H1 (cell line): ENCODE data around the gene PLCL2. TPM values are rescaled to one million over a fixed set of nuclear protein-coding genes. Genes with fewer than 3 reads are reported as not detected.

Experiments used
- CTCF ChIA-PET: fragments of 300-600 bp; sonication (Branson Sonifier 250); formaldehyde crosslinking; loops from one replicate; lab custom pipeline; 2021; ENCODE audit not compliant: partially characterized antibody; lab: Charles Lee
- POLR2A ChIA-PET: fragments of 300-600 bp; sonication (Branson Sonifier 250); formaldehyde crosslinking; loops from one replicate; lab custom pipeline; 2021; ENCODE audit warnings: inconsistent platforms; ENCODE audit not compliant: partially characterized antibody; lab: Charles Lee
- DNase-seq, 2 experiments: peaks; one replicate each; pipeline versions ENCODE4 v3.0.0 to v3.0.0-alpha.2; 2010 to 2022; ENCODE audit warnings: low spot score in 2 of 2, low read depth in 1 of 2, mixed read lengths in 1 of 2
- FAIRE-seq: peaks from 2 replicates; lab custom pipeline; 2011; peaks lifted over from hg19 to GRCh38; lab: Jason Lieb, UNC
- H2AFZ ChIP-seq: 2 replicates; pipeline ENCODE4 v1.8.1; 2012; ENCODE audit warnings: low read length, inconsistent platforms
- H2AK5ac ChIP-seq: 2 replicates; pipeline ENCODE4 v1.6.1; 2013; ENCODE audit warnings: low read depth, low read length
- H2BK120ac ChIP-seq: replicated peaks from 2 replicates; pipeline ENCODE3; 2013; ENCODE audit warnings: low read depth, low read length, inconsistent platforms
- H2BK12ac ChIP-seq: 2 replicates; pipeline ENCODE4 v1.6.1; 2013; ENCODE audit warnings: low read depth, low read length
- H2BK15ac ChIP-seq: 2 replicates; pipeline ENCODE4 v1.6.1; 2013; ENCODE audit warnings: low read length
- H2BK20ac ChIP-seq: 2 replicates; pipeline ENCODE4 v1.6.1; 2013; ENCODE audit warnings: low read length
- H2BK5ac ChIP-seq: 2 replicates; pipeline ENCODE4 v1.6.1; 2013; ENCODE audit warnings: low read depth, low read length
- H3K14ac ChIP-seq: 2 replicates; pipeline ENCODE4 v1.6.1; 2013; ENCODE audit warnings: inconsistent platforms; ENCODE audit not compliant: insufficient read length
- H3K18ac ChIP-seq: 2 replicates; pipeline ENCODE4 v1.6.1; 2013; ENCODE audit warnings: low read length; ENCODE audit errors: extremely low read depth
- H3K23ac ChIP-seq: 2 replicates; pipeline ENCODE4 v1.6.1; 2013; ENCODE audit warnings: inconsistent platforms; ENCODE audit not compliant: insufficient read length
- H3K23me2 ChIP-seq: 2 replicates; pipeline ENCODE4 v1.6.1; 2013; ENCODE audit warnings: low read depth, low read length
- H3K27ac ChIP-seq: 2 replicates; pipeline ENCODE4 v1.6.1; 2011; ENCODE audit warnings: low read depth, low read length, inconsistent platforms
- H3K27me3 ChIP-seq, 4 experiments: replicated peaks in 1 of 4; 1 replicate in 1 of 4; 2 replicates in 3 of 4; pipeline versions ENCODE4 v1.6.1 to v1.8.1; 2011 to 2013; ENCODE audit warnings: low read length in 3 of 4, mild to moderate bottlenecking in 3 of 4, inconsistent platforms in 2 of 4, mixed read lengths in 2 of 4, moderate library complexity in 1 of 4; ENCODE audit not compliant: control insufficient read depth in 3 of 4, insufficient read depth in 3 of 4; ENCODE audit errors: extremely low read depth in 1 of 4
- H3K36me3 ChIP-seq, 4 experiments: 2 replicates each; pipeline versions ENCODE4 v1.6.1 to v1.8.1; 2011 to 2013; ENCODE audit warnings: mild to moderate bottlenecking in 4 of 4, low read length in 3 of 4, moderate library complexity in 2 of 4, control low read depth in 1 of 4, inconsistent platforms in 1 of 4; ENCODE audit not compliant: insufficient read depth in 4 of 4, control insufficient read depth in 2 of 4
- H3K4ac ChIP-seq: replicated peaks from 2 replicates; pipeline ENCODE3; 2013; ENCODE audit warnings: low read length, low read depth, mixed read lengths, inconsistent platforms; ENCODE audit not compliant: insufficient read length
- H3K4me1 ChIP-seq, 4 experiments: replicated peaks in 1 of 4; 1 replicate in 1 of 4; 2 replicates in 3 of 4; pipeline versions ENCODE4 v1.6.1 to v1.8.1; 2011 to 2013; ENCODE audit warnings: low read length in 3 of 4, inconsistent platforms in 2 of 4, mixed read lengths in 1 of 4; ENCODE audit not compliant: insufficient read depth in 4 of 4, control insufficient read depth in 3 of 4
- H3K4me2 ChIP-seq, 2 experiments: 2 replicates each; pipeline versions ENCODE4 v1.6.1 to v1.8.1; 2011 to 2013; ENCODE audit warnings: low read depth in 2 of 2, low read length in 2 of 2, control low read depth in 1 of 2, inconsistent platforms in 1 of 2, mild to moderate bottlenecking in 1 of 2; ENCODE audit not compliant: insufficient read depth in 1 of 2
- H3K4me3 ChIP-seq, 4 experiments: fragments of 200-600, 300-600 bp in 1 of 4; sonication (generic), shearing (Covaris generic), sonication (Bioruptor Twin) in 1 of 4; 2 replicates each; pipeline versions ENCODE4 v1.5.1 to v1.8.1; 2011 to 2016; ENCODE audit warnings: low read length in 4 of 4, low read depth in 3 of 4, control low read depth in 2 of 4, inconsistent platforms in 2 of 4, mild to moderate bottlenecking in 2 of 4, mixed read lengths in 1 of 4, moderate library complexity in 1 of 4; ENCODE audit not compliant: insufficient read depth in 2 of 4; ENCODE audit errors: extremely low read depth in 1 of 4
- H3K56ac ChIP-seq: replicated peaks from 2 replicates; pipeline ENCODE3; 2013; ENCODE audit warnings: low read depth, mild to moderate bottlenecking, mixed read lengths, low read length, inconsistent platforms; ENCODE audit not compliant: insufficient read length
- H3K79me1 ChIP-seq: 2 replicates; pipeline ENCODE4 v1.6.1; 2013; ENCODE audit warnings: low read depth, low read length, control low read depth
- H3K79me2 ChIP-seq, 2 experiments: 2 replicates each; pipeline versions ENCODE4 v1.6.1 to v1.8.1; 2012 to 2013; ENCODE audit warnings: low read length in 2 of 2, mild to moderate bottlenecking in 2 of 2, inconsistent platforms in 1 of 2; ENCODE audit not compliant: insufficient read depth in 2 of 2, control insufficient read depth in 1 of 2
- H3K9ac ChIP-seq, 4 experiments: replicated peaks in 1 of 4; 1 replicate in 1 of 4; 2 replicates in 3 of 4; pipeline versions ENCODE4 v1.6.1 to v1.8.1; 2011 to 2013; ENCODE audit warnings: low read depth in 3 of 4, low read length in 3 of 4, control low read depth in 2 of 4, mild to moderate bottlenecking in 2 of 4, moderate library complexity in 2 of 4, inconsistent platforms in 1 of 4; ENCODE audit errors: extremely low read depth in 1 of 4
- H3K9me3 ChIP-seq, 2 experiments: 2 replicates each; pipeline versions ENCODE4 v1.6.1 to v1.8.1; 2012 to 2013; ENCODE audit warnings: mild to moderate bottlenecking in 2 of 2, moderate library complexity in 2 of 2, control low read depth in 1 of 2, inconsistent platforms in 1 of 2, low read depth in 1 of 2, low read length in 1 of 2, mixed read lengths in 1 of 2; ENCODE audit not compliant: insufficient read depth in 2 of 2
- H4K20me1 ChIP-seq, 2 experiments: replicated peaks in 1 of 2; 2 replicates each; pipeline versions ENCODE3 to v1.8.1; 2011 to 2013; ENCODE audit warnings: inconsistent platforms in 2 of 2, low read length in 2 of 2, mild to moderate bottlenecking in 1 of 2; ENCODE audit not compliant: insufficient read depth in 2 of 2, control insufficient read depth in 1 of 2
- H4K5ac ChIP-seq: 2 replicates; pipeline ENCODE4 v1.6.1; 2013; ENCODE audit warnings: low read length, low read depth, mixed read lengths, inconsistent platforms; ENCODE audit not compliant: insufficient read length
- H4K8ac ChIP-seq: 2 replicates; pipeline ENCODE4 v1.8.0; 2013; ENCODE audit warnings: mild to moderate bottlenecking, moderate library complexity, low read length, inconsistent platforms; ENCODE audit not compliant: insufficient read depth; ENCODE audit errors: extremely low read depth
- H4K91ac ChIP-seq: replicated peaks from 2 replicates; pipeline ENCODE3; 2013; ENCODE audit warnings: low read length, mixed read lengths, inconsistent platforms; ENCODE audit not compliant: insufficient read length
- CBX8 ChIP-seq: fragments of 300-800, 300-1000 bp; sonication (generic); IDR thresholded peaks from 2 replicates; pipeline ENCODE4 v1.7.1; 2016; ENCODE audit warnings: low read depth, low read length, borderline replicate concordance
- CHD2 ChIP-seq: IDR thresholded peaks from 2 replicates; pipeline ENCODE4 v1.6.1; 2012; ENCODE audit warnings: low read length, improper control_type of control experiment
- CTBP2 ChIP-seq: IDR thresholded peaks from 2 replicates; pipeline ENCODE4 v1.7.0; 2011; ENCODE audit warnings: borderline replicate concordance, mild to moderate bottlenecking, moderate library complexity, mixed read lengths, low read length; ENCODE audit not compliant: insufficient read depth, insufficient read length
- GTF2F1 ChIP-seq: IDR thresholded peaks from 2 replicates; pipeline ENCODE4 v1.6.1; 2012; ENCODE audit warnings: low read depth, low read length, improper control_type of control experiment, borderline replicate concordance
- KDM5A ChIP-seq: fragments of 200-600 bp; IDR thresholded peaks from 2 replicates; pipeline ENCODE4 v1.7.1; 2012; ENCODE audit warnings: mild to moderate bottlenecking, low read length, inconsistent platforms, mixed read lengths
- RAD21 ChIP-seq, 2 experiments: IDR thresholded peaks in 1 of 2; conservative IDR thresholded peaks in 1 of 2; 2 replicates each; pipeline ENCODE4 v1.6.1; 2011; ENCODE audit warnings: low read depth in 2 of 2, low read length in 2 of 2, improper control_type of control experiment in 1 of 2, inconsistent platforms in 1 of 2, mild to moderate bottlenecking in 1 of 2, moderate library complexity in 1 of 2
- RFX5 ChIP-seq: IDR thresholded peaks from 2 replicates; pipeline ENCODE4 v1.6.1; 2011; ENCODE audit warnings: low read depth, low read length, improper control_type of control experiment, borderline replicate concordance
- SIRT6 ChIP-seq: IDR thresholded peaks from one replicate; pipeline ENCODE4 v1.7.1; 2012; ENCODE audit warnings: low read length, inconsistent platforms
- SIX5 ChIP-seq: IDR thresholded peaks from 2 replicates; pipeline ENCODE4 v1.6.1; 2011; ENCODE audit warnings: mild to moderate bottlenecking, low read depth, low read length
- WGBS, 2 experiments: shearing (Covaris generic) in 1 of 2; methylation state at CpG; one replicate each; pipeline versions ENCODE4 v1.1.6 to v1.1.7; 2013 to 2015; ENCODE audit warnings: low lambda C conversion rate in 2 of 2, mixed read lengths in 2 of 2, inconsistent platforms in 1 of 2, low coverage in 1 of 2, missing lambda C conversion rate in 1 of 2; ENCODE audit not compliant: insufficient replicate concordance in 2 of 2, insufficient coverage in 1 of 2, insufficient read length in 1 of 2; ENCODE audit errors: extremely low coverage in 1 of 2, missing lambda C conversion rate in 1 of 2; 5-methylcytosine and 5-hydroxymethylcytosine counted together
- polyA plus RNA-seq, 7 experiments: library from polyadenylated mRNA; depleted of rRNA in 3 of 7; stranded (reverse) in 5 of 7; unstranded in 2 of 7; fragments of >200 nt in 5 of 7; fragments of 200-250 nt in 2 of 7; gene quantifications; 1 replicate in 5 of 7; 2 replicates in 1 of 7; 4 replicates in 1 of 7; pipeline versions ENCODE4 v1.2.1 to v1.2.3, GENCODE V29; 2011 to 2013; ENCODE audit warnings: missing spikeins in 2 of 7, mixed read lengths in 2 of 7
- total RNA-seq: library from RNA; stranded (reverse); fragmentation: NEBNext Ultra II Directional; extraction: Animal tissue kit (Norgen Biotek cat#: 25700); gene quantifications from 2 replicates; pipeline ENCODE4 v1.2.1, GENCODE V29; 2021

The PLCL2 gene
- total and polyA plus RNA-seq, 2 of the 8 experiments (the other 6 are each of a cell fraction or from before 2014, with no cell fraction given): 3.5 to 6.8 TPM

DNA sequence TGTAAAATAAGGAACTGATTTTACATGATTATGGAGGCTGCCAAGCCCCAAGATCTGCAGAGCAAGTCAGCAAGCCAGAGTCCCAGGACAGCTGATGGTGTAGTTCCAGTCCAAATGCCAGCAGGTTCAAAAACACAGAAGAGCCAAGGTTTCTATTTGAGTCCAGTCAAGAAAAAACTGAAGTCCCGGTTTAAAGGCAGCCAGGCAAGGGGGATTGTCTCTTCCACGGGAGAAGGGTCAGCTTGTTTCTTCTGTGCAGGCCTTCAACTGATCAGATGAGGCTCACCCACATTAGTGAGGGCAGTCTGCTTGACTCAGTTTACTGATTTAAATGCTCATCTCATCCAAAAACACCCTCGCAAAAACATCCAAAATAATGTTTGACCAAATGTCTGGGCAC lies 246.2 kb downstream of the PLCL2 start:
- Histone ChIP-seq H3K4ac (no peak overlapping the region), H3K79me1 (no peaks in the 10 kb centered on the region), H4K5ac (no peak overlapping the region), H3K27me3 (no peaks in the 10 kb centered on the region), H3K79me2 (no peaks in the 10 kb centered on the region), H3K18ac (no peak overlapping the region), H2BK12ac (no peak overlapping the region), H3K4me1 (no peaks in the 10 kb centered on the region), H3K14ac (no peak overlapping the region), H4K91ac (no peak overlapping the region), H2BK20ac (no peak overlapping the region), H3K56ac (no peak overlapping the region), H4K8ac (no peak overlapping the region), H3K23ac (no peak overlapping the region), H3K27ac (no peak overlapping the region), H3K4me3 (no peak overlapping the region), H3K9ac (no peak overlapping the region), H2AFZ (no peak overlapping the region), H3K9me3 (no peaks in the 10 kb centered on the region; a peak in 1 of 4 replicates), H2BK15ac (no peak overlapping the region), H3K23me2 (no peaks in the 10 kb centered on the region), H2BK120ac (no peak overlapping the region), H4K20me1 (no peaks in the 10 kb centered on the region), H2BK5ac (no peak overlapping the region), H3K36me3 (no peaks in the 10 kb centered on the region), H2AK5ac (no peak overlapping the region), H3K4me2 (no peak overlapping the region)
- POLR2A ChIA-PET: no interaction called here
- DNase-seq (no peak), FAIRE-seq (no peak)
- TF ChIP-seq CBX8 (no peak), RFX5 (no peak), CHD2 (no peak), RAD21 (IDR thresholded peaks at IDR 0.05 in 1 of 2, conservative IDR thresholded peaks at IDR 0.05 in 1 of 2; ENCODE audit: low read depth in 2 of 2, low read length in 2 of 2) (no peak), CTBP2 (no peak), SIRT6 (no peak), GTF2F1 (no peak), SIX5 (no peak), KDM5A (no peak)
- CTCF ChIA-PET: interaction anchor here (0.6 kb wide), 1 partner anchor 193 kb away, joined by 3 read pairs; no protein-coding TSS in a partner anchor
- WGBS, 2 experiments: 88% methylated on average over 3 of the region's 3 CpGs; no CpG with 5 or more reads in 1 of the 2 experiments
